Neural cell (in vitro differentiated cells): Measurements from ENCODE around the gene NKAIN2.

Source experiments
- CTCF ChIP-seq: fragments of 450-650 bp; IDR thresholded peaks from 2 replicates; pipeline ENCODE4 v1.5.1; 2014; ENCODE audit warnings: antibody characterized with exemption, mild to moderate bottlenecking, moderate library complexity; ENCODE audit not compliant: poor library complexity, severe bottlenecking
- EP300 ChIP-seq: fragments of 450-650 bp; conservative IDR thresholded peaks from 2 replicates; pipeline ENCODE4 v1.6.1; 2014; ENCODE audit warnings: antibody characterized with exemption, mild to moderate bottlenecking, moderate library complexity; ENCODE audit not compliant: poor library complexity, severe bottlenecking
- EZH2 ChIP-seq: fragments of 200-600, 300-800 bp; shearing (Covaris generic), sonication (generic); IDR thresholded peaks from 2 replicates; pipeline ENCODE4 v1.6.1; 2014; ENCODE audit warnings: antibody characterized with exemption, low read length, borderline replicate concordance, mild to moderate bottlenecking; ENCODE audit not compliant: insufficient read depth, poor library complexity, severe bottlenecking
- POLR2AphosphoS5 ChIP-seq: IDR thresholded peaks from 2 replicates; pipeline ENCODE4 v1.6.1; 2012
- RAD21 ChIP-seq: fragments of 450-650 bp; conservative IDR thresholded peaks from 2 replicates; pipeline ENCODE4 v1.6.1; 2014; ENCODE audit warnings: antibody characterized with exemption, mild to moderate bottlenecking, moderate library complexity
- REST ChIP-seq: IDR thresholded peaks from 2 replicates; pipeline ENCODE4 v1.6.1; 2012; ENCODE audit warnings: borderline replicate concordance

- TF ChIP-seq CTCF (no peak), EP300 (no peak), REST (no peak), POLR2AphosphoS5 (no peak), EZH2 (no peak), RAD21 (no peak)
Measured at GRCh38 chr6:124110514-124110913, 306.8 kb downstream of the NKAIN2 start.
